Measurements from ENCODE around the gene ZNF772. TPM values are rescaled to one million over a fixed set of nuclear protein-coding genes. Genes with fewer than 3 reads are reported as not detected.
A peak's percentile ranks its signal among the peaks of the same experiment; 100 is the strongest.
"Not testable (repeated sequence)": the region's sequence is repeated elsewhere in the genome, so short reads cannot be mapped to it uniquely, and the experiment has no call there.

ZNF772 gene
- total RNA-seq, 1 experiment from 2014 or later = 9.9 TPM

DNA sequence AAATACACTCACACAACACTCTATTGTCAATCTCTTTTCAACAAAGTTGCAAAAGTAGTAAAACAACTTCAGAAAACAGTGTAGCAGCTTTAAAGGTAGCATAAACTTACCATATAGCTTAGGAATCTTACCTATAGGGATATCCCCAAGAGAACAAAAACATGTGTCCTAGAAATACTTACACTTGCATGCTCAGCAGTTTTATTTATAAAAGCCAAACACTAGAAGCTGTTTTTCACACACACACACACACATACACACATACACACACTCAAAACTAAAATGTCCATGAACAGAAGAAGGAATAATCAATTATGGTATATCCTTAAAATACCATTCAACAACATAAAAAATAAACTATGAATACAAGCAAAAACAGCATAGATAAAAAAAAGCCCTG is 34.1 kb upstream of the ZNF772 start:
- no peak for DNase-seq (ENCODE audit: unreplicated experiment)
- H3K9me3 Mint-ChIP-seq (ENCODE audit: unreplicated experiment) = peaks cover 19% of the 10 kb centered on the region
- intact Hi-C loops (cut with micrococcal nuclease) = no loop called here
- H3K27ac Mint-ChIP-seq (ENCODE audit: low read depth, unreplicated experiment) = no peak overlapping the region
- no TSS peak for BruUV-seq (replicated peaks)
- H3K36me3 Mint-ChIP-seq (ENCODE audit: insufficient read depth, unreplicated experiment) = peaks cover 28% of the 10 kb centered on the region
- ChIA-PET POLR2A (interaction anchor here (0.6 to 1.2 kb wide), 2 partner anchors 12 to 49 kb away, joined by 3 read pairs; partner anchors contain the start of gene ZNF773), CTCF (interaction anchor here (0.7 kb wide), 2 partner anchors 771 to 815 kb away, joined by 3 to 4 read pairs; no protein-coding TSS in a partner anchor)
- no peaks in the 10 kb centered on the region for H3K27me3 Mint-ChIP-seq (ENCODE audit: insufficient read depth, unreplicated experiment)
- H3K4me1 Mint-ChIP-seq (ENCODE audit: insufficient read depth, unreplicated experiment) = no peaks in the 10 kb centered on the region
- H3K4me3 Mint-ChIP-seq (ENCODE audit: unreplicated experiment) = no peak overlapping the region
- TF ChIP-seq, protein P1, sequence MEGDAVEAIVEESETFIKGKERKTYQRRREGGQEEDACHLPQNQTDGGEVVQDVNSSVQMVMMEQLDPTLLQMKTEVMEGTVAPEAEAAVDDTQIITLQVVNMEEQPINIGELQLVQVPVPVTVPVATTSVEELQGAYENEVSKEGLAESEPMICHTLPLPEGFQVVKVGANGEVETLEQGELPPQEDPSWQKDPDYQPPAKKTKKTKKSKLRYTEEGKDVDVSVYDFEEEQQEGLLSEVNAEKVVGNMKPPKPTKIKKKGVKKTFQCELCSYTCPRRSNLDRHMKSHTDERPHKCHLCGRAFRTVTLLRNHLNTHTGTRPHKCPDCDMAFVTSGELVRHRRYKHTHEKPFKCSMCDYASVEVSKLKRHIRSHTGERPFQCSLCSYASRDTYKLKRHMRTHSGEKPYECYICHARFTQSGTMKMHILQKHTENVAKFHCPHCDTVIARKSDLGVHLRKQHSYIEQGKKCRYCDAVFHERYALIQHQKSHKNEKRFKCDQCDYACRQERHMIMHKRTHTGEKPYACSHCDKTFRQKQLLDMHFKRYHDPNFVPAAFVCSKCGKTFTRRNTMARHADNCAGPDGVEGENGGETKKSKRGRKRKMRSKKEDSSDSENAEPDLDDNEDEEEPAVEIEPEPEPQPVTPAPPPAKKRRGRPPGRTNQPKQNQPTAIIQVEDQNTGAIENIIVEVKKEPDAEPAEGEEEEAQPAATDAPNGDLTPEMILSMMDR (IDR thresholded peaks at IDR 0.05; ENCODE audit: unreplicated experiment) = no peak

DNA sequence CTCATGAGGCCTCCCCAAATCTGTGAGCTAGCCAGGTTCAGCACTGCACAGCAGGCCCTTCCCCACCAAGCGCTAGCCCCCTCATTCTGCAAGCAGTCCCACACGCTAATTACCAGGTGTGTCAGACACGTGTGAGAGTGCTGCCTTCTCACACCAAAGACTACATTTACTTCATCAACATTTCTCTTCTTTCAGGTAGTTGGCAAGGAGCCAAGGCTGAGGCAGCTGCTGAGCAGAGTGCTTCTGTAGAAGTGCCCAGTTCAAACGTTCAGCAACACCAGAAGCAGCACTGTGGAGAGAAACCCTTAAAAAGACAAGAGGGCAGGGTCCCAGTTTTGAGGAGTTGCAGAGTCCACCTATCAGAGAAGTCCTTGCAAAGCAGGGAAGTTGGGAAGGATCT is 28.8 kb upstream of the ZNF772 start:
- Mint-ChIP-seq H3K9me3 (ENCODE audit: unreplicated experiment) (peaks cover 12% of the 10 kb centered on the region), H3K36me3 (ENCODE audit: insufficient read depth, unreplicated experiment) (peaks cover 52% of the 10 kb centered on the region), H3K4me1 (ENCODE audit: insufficient read depth, unreplicated experiment) (no peaks in the 10 kb centered on the region), H3K27me3 (ENCODE audit: insufficient read depth, unreplicated experiment) (no peaks in the 10 kb centered on the region), H3K4me3 (ENCODE audit: unreplicated experiment) (no peak overlapping the region), H3K27ac (ENCODE audit: low read depth, unreplicated experiment) (no peak overlapping the region)
- BruUV-seq (replicated peaks) = no TSS peak
- DNase-seq (ENCODE audit: unreplicated experiment) = no peak
- TF ChIP-seq, protein P1 (IDR thresholded peaks at IDR 0.05; ENCODE audit: unreplicated experiment) = no peak
- ChIA-PET POLR2A (no interaction called here), CTCF (interaction anchor here (0.6 kb wide), 1 partner anchor 21 kb away, joined by 3 read pairs; no protein-coding TSS in a partner anchor)
- intact Hi-C loops (cut with micrococcal nuclease) = no loop called here

DNA sequence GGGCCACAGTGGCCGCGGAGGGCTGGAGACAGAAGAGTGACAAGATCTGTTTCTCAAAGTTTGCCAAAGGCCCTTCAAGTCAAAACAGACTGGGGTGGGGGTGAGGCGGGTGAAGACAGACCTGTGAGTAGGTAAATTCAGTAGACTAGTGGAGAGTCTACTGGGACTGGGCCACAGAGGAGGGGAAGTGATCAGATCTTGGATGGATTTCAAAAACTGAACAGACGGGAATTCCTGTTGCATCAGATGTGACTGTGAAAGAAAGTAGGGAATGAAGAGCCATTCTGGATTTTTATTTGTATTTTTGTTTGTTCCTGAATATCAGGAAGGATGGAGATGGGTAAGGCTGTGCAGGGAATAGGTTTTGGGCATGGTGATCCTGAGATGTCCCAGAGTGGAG is 23.0 kb upstream of the ZNF772 start:
- H3K4me3 Mint-ChIP-seq (ENCODE audit: unreplicated experiment) = peak overlapping the region; percentile 79
- DNase-seq (ENCODE audit: unreplicated experiment) = peak; percentile 24
- H3K36me3 Mint-ChIP-seq (ENCODE audit: insufficient read depth, unreplicated experiment) = peaks cover 26% of the 10 kb centered on the region
- peak overlapping the region; percentile 83 for H3K27ac Mint-ChIP-seq (ENCODE audit: low read depth, unreplicated experiment)
- peaks cover 30% of the 10 kb centered on the region for H3K9me3 Mint-ChIP-seq (ENCODE audit: unreplicated experiment)
- ChIA-PET POLR2A (interaction anchor here (0.7 to 1.7 kb wide), 7 partner anchors 9 to 319 kb away, joined by 3 to 7 read pairs (median 3); partner anchors contain the start of genes ZNF419, ZNF549 and ZNF772), CTCF (interaction anchor here (0.6 kb wide), 2 partner anchors 316 to 414 kb away, joined by 3 to 4 read pairs; no protein-coding TSS in a partner anchor)
- H3K27me3 Mint-ChIP-seq (ENCODE audit: insufficient read depth, unreplicated experiment); intact Hi-C loops (cut with micrococcal nuclease): not testable (repeated sequence)
- H3K4me1 Mint-ChIP-seq (ENCODE audit: insufficient read depth, unreplicated experiment) = peaks cover 12% of the 10 kb centered on the region
- TSS peak; percentile 32 for BruUV-seq (replicated peaks)

DNA sequence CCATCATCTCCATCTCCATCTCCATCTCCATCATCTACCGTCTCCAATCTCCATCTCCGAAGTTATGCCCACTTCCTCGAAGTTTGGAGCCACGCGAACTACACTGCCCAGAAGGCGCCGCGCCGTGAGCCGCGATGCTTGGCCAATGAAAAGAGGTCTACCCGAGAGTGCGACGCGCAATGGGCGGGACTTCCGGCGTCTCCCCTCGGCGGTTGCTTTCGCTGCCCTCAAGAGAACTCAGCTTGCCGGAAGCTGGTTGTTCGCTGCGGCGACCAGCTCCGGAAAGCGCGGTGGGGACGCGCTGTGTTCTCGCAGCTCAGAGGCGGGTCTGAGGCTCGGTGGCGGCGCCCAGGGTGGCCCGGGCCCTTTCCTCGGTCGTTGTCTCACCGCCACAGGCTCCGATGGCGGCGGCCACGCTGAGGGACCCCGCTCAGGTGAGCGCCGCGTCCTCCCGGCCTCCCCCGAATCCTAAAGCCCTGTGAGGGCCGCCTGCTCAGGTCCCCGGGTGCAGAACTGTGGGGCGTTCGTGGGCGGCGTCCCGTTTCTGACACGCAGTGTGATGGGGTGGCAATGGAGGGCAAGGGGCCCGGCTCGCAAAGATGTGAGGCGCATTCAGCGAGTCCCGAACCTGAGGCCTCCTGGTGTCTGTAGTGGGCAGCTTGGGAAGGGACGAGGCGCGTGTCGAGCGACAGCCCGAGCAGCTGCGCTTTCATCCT is 22.5 kb upstream of the ZNF772 start, which contains the start of gene ZNF773:
Gene ZNF773, plus strand, starts transcription at position 259 of the 716 bp plus-strand sequence. Its CDS starts 143 bp downstream, at position 402.
- Mint-ChIP-seq H3K9me3 (ENCODE audit: unreplicated experiment) (peaks cover 30% of the 10 kb centered on the region), H3K4me1 (ENCODE audit: insufficient read depth, unreplicated experiment) (peaks cover 12% of the 10 kb centered on the region), H3K27ac (ENCODE audit: low read depth, unreplicated experiment) (peak within 1 kb of the TSS; percentile 83), H3K36me3 (ENCODE audit: insufficient read depth, unreplicated experiment) (peaks cover 23% of the 10 kb centered on the region), H3K4me3 (ENCODE audit: unreplicated experiment) (peak within 1 kb of the TSS; percentile 79)
- BruUV-seq (replicated peaks); H3K27me3 Mint-ChIP-seq (ENCODE audit: insufficient read depth, unreplicated experiment): not testable (repeated sequence)
- ChIA-PET POLR2A (interaction anchor here (0.7 to 1.7 kb wide), 7 partner anchors 10 to 320 kb away, joined by 3 to 7 read pairs (median 3); partner anchors contain the start of genes ZNF419 and ZNF772), CTCF (interaction anchor here (0.6 kb wide), 2 partner anchors 395 to 414 kb away, joined by 3 read pairs; no protein-coding TSS in a partner anchor)
- intact Hi-C loops (cut with micrococcal nuclease) = loop anchor here (10.0 kb wide), 1 partner anchor 395 kb away; no protein-coding TSS in a partner anchor
- DNase-seq (ENCODE audit: unreplicated experiment) = peak; percentile 81

DNA sequence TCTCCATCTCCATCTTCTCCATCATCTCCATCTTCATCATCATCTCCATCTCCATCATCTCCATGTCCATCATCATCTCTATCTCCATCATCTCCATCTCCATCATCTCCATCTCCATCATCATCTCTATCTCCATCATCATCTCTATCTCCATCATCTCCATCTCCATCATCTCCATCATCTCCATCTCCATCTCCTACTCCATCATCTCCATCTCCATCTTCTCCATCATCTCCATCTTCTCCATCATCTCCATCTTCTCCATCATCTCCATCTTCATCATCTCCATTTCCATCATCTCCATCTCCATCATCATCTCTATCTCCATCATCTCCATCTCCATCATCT is 21.9 kb upstream of the ZNF772 start:
- intact Hi-C loops (cut with micrococcal nuclease) = loop anchor here (10.0 kb wide), 1 partner anchor 395 kb away; no protein-coding TSS in a partner anchor
- POLR2A ChIA-PET = interaction anchor here (0.9 to 1.7 kb wide), 4 partner anchors 12 to 320 kb away, joined by 3 to 7 read pairs (median 4); partner anchors contain the start of genes ZNF419 and ZNF772
- not testable (repeated sequence) for DNase-seq (ENCODE audit: unreplicated experiment); BruUV-seq (replicated peaks); H3K27me3 Mint-ChIP-seq (ENCODE audit: insufficient read depth, unreplicated experiment)
- peaks cover 12% of the 10 kb centered on the region for H3K4me1 Mint-ChIP-seq (ENCODE audit: insufficient read depth, unreplicated experiment)
- peak overlapping the region; percentile 79 for H3K4me3 Mint-ChIP-seq (ENCODE audit: unreplicated experiment)
- H3K9me3 Mint-ChIP-seq (ENCODE audit: unreplicated experiment) = peaks cover 29% of the 10 kb centered on the region
- peak overlapping the region; percentile 83 for H3K27ac Mint-ChIP-seq (ENCODE audit: low read depth, unreplicated experiment)
- CTCF ChIA-PET = interaction anchor here (0.6 kb wide), 1 partner anchor 395 kb away, joined by 3 read pairs; no protein-coding TSS in a partner anchor
- H3K36me3 Mint-ChIP-seq (ENCODE audit: insufficient read depth, unreplicated experiment) = peaks cover 27% of the 10 kb centered on the region

DNA sequence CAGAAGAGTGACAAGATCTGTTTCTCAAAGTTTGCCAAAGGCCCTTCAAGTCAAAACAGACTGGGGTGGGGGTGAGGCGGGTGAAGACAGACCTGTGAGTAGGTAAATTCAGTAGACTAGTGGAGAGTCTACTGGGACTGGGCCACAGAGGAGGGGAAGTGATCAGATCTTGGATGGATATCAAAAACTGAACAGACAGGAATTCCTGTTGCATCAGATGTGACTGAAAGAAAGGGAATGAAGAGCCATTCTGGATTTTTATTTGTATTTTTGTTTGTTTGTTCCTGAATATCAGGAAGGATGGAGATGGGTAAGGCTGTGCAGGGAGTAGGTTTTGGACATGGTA is 10.9 kb upstream of the ZNF772 start:
- POLR2A ChIA-PET = interaction anchor here (0.7 to 1.6 kb wide), 5 partner anchors 11 to 838 kb away, joined by 3 to 8 read pairs (median 4); partner anchors contain the start of genes ZNF772, ZNF773 and ZSCAN22
- H3K36me3 Mint-ChIP-seq (ENCODE audit: insufficient read depth, unreplicated experiment) = peaks cover 43% of the 10 kb centered on the region

DNA sequence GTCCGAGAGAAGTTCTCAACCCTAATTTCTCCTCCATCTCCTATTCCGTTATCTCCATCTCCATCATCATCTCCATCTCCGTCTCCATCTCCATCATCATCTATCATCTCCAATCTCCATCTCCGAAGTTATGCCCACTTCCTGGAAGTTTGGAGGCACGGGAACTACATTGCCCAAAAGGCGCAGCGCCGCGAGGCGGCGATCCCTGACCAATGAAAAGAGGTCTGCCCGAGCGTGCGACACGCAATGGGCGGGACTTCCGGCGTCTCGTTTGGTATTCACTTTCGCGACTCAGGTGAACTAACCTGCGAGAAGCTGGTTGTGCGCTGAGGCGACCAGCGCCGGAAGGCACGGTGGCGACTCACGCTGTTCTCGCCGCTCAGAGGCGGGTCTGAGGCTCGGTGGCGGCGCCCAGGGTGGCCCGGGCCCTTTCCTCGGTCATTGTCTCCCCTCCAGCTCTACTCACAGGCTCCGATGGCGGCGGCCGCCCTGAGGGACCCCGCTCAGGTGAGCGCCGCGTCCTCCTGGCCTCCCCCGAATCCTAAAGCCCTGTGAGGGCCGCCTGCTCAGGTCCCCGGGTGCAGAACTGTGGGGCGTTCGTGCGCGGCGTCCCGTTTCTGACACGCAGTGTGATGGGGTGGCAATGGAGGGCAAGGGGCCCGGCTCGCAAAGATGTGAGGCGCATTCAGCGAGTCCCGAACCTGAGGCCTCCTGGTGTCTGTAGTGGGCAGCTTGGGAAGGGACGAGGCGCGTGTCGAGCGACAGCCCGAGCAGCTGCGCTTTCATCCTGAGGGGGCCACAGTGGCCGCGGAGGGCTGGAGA is 10.3 kb upstream of the ZNF772 start, which contains the start of gene ZNF419:
Gene ZNF419, plus strand, starts transcription at position 274 of the 822 bp plus-strand sequence. Its CDS starts 201 bp downstream, at position 475.
- Mint-ChIP-seq H3K4me1 (ENCODE audit: insufficient read depth, unreplicated experiment) (peaks cover 15% of the 10 kb centered on the region), H3K36me3 (ENCODE audit: insufficient read depth, unreplicated experiment) (peaks cover 39% of the 10 kb centered on the region), H3K4me3 (ENCODE audit: unreplicated experiment) (peak within 1 kb of the TSS; percentile 70), H3K9me3 (ENCODE audit: unreplicated experiment) (peaks cover 38% of the 10 kb centered on the region)
- CTCF ChIA-PET; H3K27ac Mint-ChIP-seq (ENCODE audit: low read depth, unreplicated experiment); H3K27me3 Mint-ChIP-seq (ENCODE audit: insufficient read depth, unreplicated experiment); BruUV-seq (replicated peaks): not testable (repeated sequence)
- POLR2A ChIA-PET = interaction anchor here (0.6 to 1.6 kb wide), 15 partner anchors 10 to 839 kb away, joined by 3 to 9 read pairs (median 3); partner anchors contain the start of genes ZNF749, ZNF772, ZNF773 and ZSCAN22
- peak; percentile 93 for DNase-seq (ENCODE audit: unreplicated experiment)
- intact Hi-C loops (cut with micrococcal nuclease) = loop anchor here (1.0 kb wide), 1 partner anchor 40 kb away; the partner anchor contains the start of gene ZNF549

More for the DNA sequence above, 10.9 kb upstream of the ZNF772 start:
- intact Hi-C loops (cut with micrococcal nuclease); H3K27ac Mint-ChIP-seq (ENCODE audit: low read depth, unreplicated experiment); BruUV-seq (replicated peaks); CTCF ChIA-PET; DNase-seq (ENCODE audit: unreplicated experiment); H3K27me3 Mint-ChIP-seq (ENCODE audit: insufficient read depth, unreplicated experiment): not testable (repeated sequence)
- Mint-ChIP-seq H3K4me3 (ENCODE audit: unreplicated experiment) (peak overlapping the region; percentile 70), H3K9me3 (ENCODE audit: unreplicated experiment) (peaks cover 44% of the 10 kb centered on the region), H3K4me1 (ENCODE audit: insufficient read depth, unreplicated experiment) (peaks cover 15% of the 10 kb centered on the region)

Data from MCF 10A (cell line).